OCI-M2 (cell line): ENCODE measurements around the gene RPL39L.

Experiments
- DNase-seq: peaks from one replicate; lab custom pipeline; 2025; ENCODE audit not compliant: unreplicated experiment; lab: John Stamatoyannopoulos, UW

Gene RPL39L

DNA sequence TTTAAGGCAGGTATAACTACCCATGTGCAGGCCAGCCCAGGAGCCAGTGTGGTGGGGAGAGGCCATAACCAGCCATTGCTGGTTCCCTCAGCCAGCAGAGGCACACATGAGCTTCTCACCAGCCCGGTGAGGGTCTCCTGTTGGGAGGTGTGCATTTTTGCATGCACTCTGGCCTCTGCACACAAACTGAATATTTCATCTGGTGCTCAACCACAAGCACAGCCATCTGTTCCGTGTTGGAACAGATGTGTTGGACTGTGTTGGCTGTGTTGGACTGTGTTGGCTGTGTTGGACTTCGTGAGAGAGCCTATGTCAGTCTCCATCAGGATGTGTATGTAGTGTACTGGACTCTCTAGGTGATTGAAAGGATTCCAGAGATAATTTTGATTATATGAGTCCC is 67.2 kb downstream of the RPL39L start:
- DNase-seq = no peak
